Ecto neural progenitor cell (in vitro differentiated cells): ENCODE data around the gene TTC23L.

Experiments used
- DNase-seq: peaks from one replicate; pipeline ENCODE4 v3.0.0-alpha.2; 2018; ENCODE audit warnings: low spot score

Gene TTC23L

GRCh38 chr5:34923694-34924461 lies 84.9 kb downstream of the TTC23L start:
- DNase-seq, result no peak

GRCh38 chr5:34924462-34924765 lies 85.5 kb downstream of the TTC23L start:
- DNase-seq, result no peak

- no peak for DNase-seq
Measured at GRCh38 chr5:34926318-34926888, 87.4 kb downstream of the TTC23L start.

GRCh38 chr5:34927785-34928184 lies 88.8 kb downstream of the TTC23L start:
- DNase-seq, result no peak

- no peak for DNase-seq
Measured at GRCh38 chr5:34928267-34928666, 89.3 kb downstream of the TTC23L start.

- DNase-seq, result peak; percentile 98
Measured at GRCh38 chr5:34929134-34929719, 90.3 kb downstream of the TTC23L start, which contains the start of gene DNAJC21. Gene DNAJC21 (plus strand): TSS chr5:34929559. CDS start chr5:34929820, 261 bp downstream.

GRCh38 chr5:34929720-34930461 lies 90.9 kb downstream of the TTC23L start:
- peak; percentile 85 for DNase-seq

- DNase-seq, result no peak
Measured at GRCh38 chr5:34930462-34930844, 91.5 kb downstream of the TTC23L start.

- no peak for DNase-seq
Measured at GRCh38 chr5:34930870-34931269, 91.9 kb downstream of the TTC23L start.

- DNase-seq, result no peak
Measured at GRCh38 chr5:34932947-34933346, 94.0 kb downstream of the TTC23L start.

GRCh38 chr5:34941936-34942335 lies 103.0 kb downstream of the TTC23L start:
- DNase-seq, result no peak

GRCh38 chr5:34944044-34944443 lies 105.1 kb downstream of the TTC23L start:
- DNase-seq, result no peak

GRCh38 chr5:34944460-34945047 lies 105.6 kb downstream of the TTC23L start:
- DNase-seq, result no peak
